Stimulated activated CD8-positive, alpha-beta memory T cell treated with anti-CD3 and anti-CD28 coated beads, Interleukin-2, amount 100 ng/mL, for 48 hours (primary cell): ENCODE measurements around the gene NFIA.
"Not testable (repeated sequence)": the region's sequence is repeated elsewhere in the genome, so short reads cannot be mapped to it uniquely, and the experiment has no call there.

ENCODE experiments used
- DNase-seq, 2 donors: peaks; one replicate each; pipeline ENCODE4 v3.0.0-alpha.2; 2020; ENCODE audit warnings: low read depth in 2 of 2

Gene NFIA

GRCh38 chr1:61271412-61271789 is 189.0 kb downstream of the NFIA start:
- no peak for DNase-seq

GRCh38 chr1:61273167-61273705 is 190.9 kb downstream of the NFIA start:
- no peak for DNase-seq

- DNase-seq: no peak
Observed at GRCh38 chr1:61273861-61274260, 191.5 kb downstream of the NFIA start.

- no peak for DNase-seq
Observed at GRCh38 chr1:61274939-61275338, 192.6 kb downstream of the NFIA start.

GRCh38 chr1:61276246-61276645 is 193.9 kb downstream of the NFIA start:
- no peak for DNase-seq

- DNase-seq: no peak
Observed at GRCh38 chr1:61277121-61277690, 194.8 kb downstream of the NFIA start.

GRCh38 chr1:61278503-61278902 is 196.1 kb downstream of the NFIA start:
- DNase-seq: not testable (repeated sequence)

GRCh38 chr1:61278966-61279365 is 196.6 kb downstream of the NFIA start:
- DNase-seq: no peak

- DNase-seq: no peak
Observed at GRCh38 chr1:61279570-61279969, 197.2 kb downstream of the NFIA start.

GRCh38 chr1:61280452-61280851 is 198.1 kb downstream of the NFIA start:
- no peak for DNase-seq

GRCh38 chr1:61282387-61282786 is 200.0 kb downstream of the NFIA start:
- DNase-seq: no peak

- DNase-seq: no peak
Observed at GRCh38 chr1:61284248-61284854, 202.0 kb downstream of the NFIA start.

GRCh38 chr1:61284936-61285335 is 202.6 kb downstream of the NFIA start:
- DNase-seq: no peak

- no peak for DNase-seq
Observed at GRCh38 chr1:61285371-61285885, 203.1 kb downstream of the NFIA start.

GRCh38 chr1:61287014-61287413 is 204.7 kb downstream of the NFIA start:
- DNase-seq: no peak

- no peak for DNase-seq
Observed at GRCh38 chr1:61287734-61288133, 205.4 kb downstream of the NFIA start.

- DNase-seq: no peak
Observed at GRCh38 chr1:61289232-61290098, 207.1 kb downstream of the NFIA start.

GRCh38 chr1:61290525-61290924 is 208.2 kb downstream of the NFIA start:
- DNase-seq: no peak

GRCh38 chr1:61293197-61293596 is 210.8 kb downstream of the NFIA start:
- no peak for DNase-seq

GRCh38 chr1:61293986-61294504 is 211.7 kb downstream of the NFIA start:
- no peak for DNase-seq

GRCh38 chr1:61294930-61295329 is 212.6 kb downstream of the NFIA start:
- DNase-seq: no peak

- no peak for DNase-seq
Observed at GRCh38 chr1:61295818-61296537, 213.6 kb downstream of the NFIA start.
